Measurements from ENCODE around the gene XCL2.
"Not testable (repeated sequence)": the region's sequence is repeated elsewhere in the genome, so short reads cannot be mapped to it uniquely, and the experiment has no call there.

Gene XCL2

DNA sequence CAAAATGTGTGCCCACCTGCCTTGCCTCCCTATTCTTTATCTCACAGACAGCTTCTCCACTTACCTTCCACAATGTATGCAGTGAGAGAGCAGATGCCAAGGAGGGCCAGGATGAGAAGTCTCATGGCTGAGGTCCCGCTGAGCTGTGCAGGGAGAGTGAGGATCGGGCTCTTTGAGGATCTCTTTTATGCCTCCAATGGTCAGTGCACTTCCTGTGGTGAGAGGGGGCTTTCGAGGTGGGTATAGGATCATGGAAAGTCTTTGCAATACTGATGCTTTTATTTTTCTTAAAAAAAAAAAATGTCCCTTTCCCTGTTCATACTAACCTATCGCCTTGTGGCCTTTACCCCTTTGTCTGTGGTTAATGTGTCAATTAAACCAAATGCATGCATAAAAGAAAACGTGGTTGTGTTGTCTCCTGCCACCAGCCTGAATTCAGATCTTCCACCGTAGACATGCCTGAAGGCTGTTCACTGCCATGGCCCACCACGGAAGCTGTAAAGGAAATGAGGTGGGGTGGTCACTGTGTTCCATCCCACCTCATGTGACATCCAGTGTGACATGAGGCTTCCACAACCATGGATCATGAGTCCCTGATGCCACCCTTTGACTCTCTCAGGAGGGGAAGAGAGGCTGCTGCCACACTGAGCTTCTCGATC is at the start of gene XCL2:
TSS of gene XCL2 (minus strand) at position 158 of the 659 bp plus-strand sequence. CDS start at position 125, 33 bp downstream.
- not testable (repeated sequence) for H3K27ac Mint-ChIP-seq, H3K36me3 Mint-ChIP-seq, H3K27me3 Mint-ChIP-seq, H3K9me3 Mint-ChIP-seq
- Mint-ChIP-seq H3K4me3 (peak within 1 kb of the TSS; percentile 61), H3K4me1 (peaks cover 19% of the 10 kb centered on the region)

- Mint-ChIP-seq H3K4me1 (no peaks in the 10 kb centered on the region), H3K27me3 (no peaks in the 10 kb centered on the region), H3K27ac (no peak overlapping the region), H3K9me3 (no peaks in the 10 kb centered on the region), H3K4me3 (no peak overlapping the region), H3K36me3 (peaks cover 2% of the 10 kb centered on the region)
Observed at GRCh38 chr1:168591641-168592250, 47.9 kb upstream of the XCL2 start.

DNA sequence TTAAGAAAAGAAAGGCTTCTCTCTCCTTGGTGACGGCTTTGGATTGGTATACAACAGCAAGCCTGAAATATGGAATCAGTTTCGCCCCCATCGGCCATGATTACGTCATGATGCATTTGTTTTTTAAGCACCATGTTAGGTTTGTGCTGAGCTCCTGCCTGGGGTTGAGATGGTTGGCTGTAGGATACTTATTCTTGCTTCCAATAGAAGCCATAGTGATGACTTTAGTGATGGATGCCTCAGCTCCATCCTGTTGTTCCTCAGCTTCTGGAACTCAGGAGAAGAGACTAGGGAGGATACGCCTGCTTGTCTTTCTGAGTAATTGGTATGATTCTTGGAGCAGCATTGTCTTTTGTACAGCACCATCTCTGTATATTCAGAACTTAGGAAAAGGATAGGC is 47.3 kb upstream of the XCL2 start:
- no peaks in the 10 kb centered on the region for H3K27me3 Mint-ChIP-seq
- no peak overlapping the region for H3K4me3 Mint-ChIP-seq

GRCh38 chr1:168589167-168589566 is 45.4 kb upstream of the XCL2 start:
- Mint-ChIP-seq H3K4me1 (no peaks in the 10 kb centered on the region), H3K36me3 (peaks cover 2% of the 10 kb centered on the region), H3K27ac (no peak overlapping the region), H3K9me3 (no peaks in the 10 kb centered on the region), H3K4me3 (no peak overlapping the region), H3K27me3 (no peaks in the 10 kb centered on the region)

More for the DNA sequence above, 47.3 kb upstream of the XCL2 start:
- no peaks in the 10 kb centered on the region for H3K4me1 Mint-ChIP-seq
- H3K36me3 Mint-ChIP-seq, result peaks cover 2% of the 10 kb centered on the region
- H3K9me3 Mint-ChIP-seq, result no peaks in the 10 kb centered on the region
- no peak overlapping the region for H3K27ac Mint-ChIP-seq

DNA sequence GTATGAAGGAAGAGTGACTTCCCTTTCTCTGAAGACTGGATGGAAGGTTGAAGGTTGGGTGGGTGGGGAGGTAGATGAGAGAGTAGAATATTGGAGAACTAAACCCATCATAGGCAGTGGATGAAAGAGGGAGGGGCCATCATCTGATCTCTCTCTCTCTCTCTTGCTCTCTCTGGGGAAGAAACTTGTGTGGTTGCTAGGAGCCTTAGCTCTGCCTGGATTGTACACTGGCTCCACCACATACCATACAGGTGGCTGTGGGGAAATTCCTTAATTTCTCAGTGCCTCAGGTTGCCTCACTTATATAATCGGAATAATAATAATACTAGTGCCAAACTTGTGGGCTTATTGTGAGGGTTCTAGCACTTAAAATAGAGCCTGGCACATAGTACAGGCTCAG is 42.1 kb upstream of the XCL2 start:
- H3K36me3 Mint-ChIP-seq, result peaks cover 2% of the 10 kb centered on the region
- H3K27ac Mint-ChIP-seq, result no peak overlapping the region
- no peaks in the 10 kb centered on the region for H3K9me3 Mint-ChIP-seq
- no peak overlapping the region for H3K4me3 Mint-ChIP-seq
- no peaks in the 10 kb centered on the region for H3K27me3 Mint-ChIP-seq
- H3K4me1 Mint-ChIP-seq, result no peaks in the 10 kb centered on the region

GRCh38 chr1:168585191-168585590 is 41.4 kb upstream of the XCL2 start:
- Mint-ChIP-seq H3K27me3 (no peaks in the 10 kb centered on the region), H3K4me3 (no peak overlapping the region), H3K4me1 (no peaks in the 10 kb centered on the region), H3K27ac (no peak overlapping the region), H3K36me3 (peaks cover 2% of the 10 kb centered on the region), H3K9me3 (no peaks in the 10 kb centered on the region)

- Mint-ChIP-seq H3K9me3 (no peaks in the 10 kb centered on the region), H3K4me3 (no peak overlapping the region), H3K36me3 (peaks cover 2% of the 10 kb centered on the region), H3K27ac (no peak overlapping the region), H3K27me3 (no peaks in the 10 kb centered on the region), H3K4me1 (no peaks in the 10 kb centered on the region)
Observed at GRCh38 chr1:168583571-168583970, 39.8 kb upstream of the XCL2 start.

- Mint-ChIP-seq H3K9me3 (no peaks in the 10 kb centered on the region), H3K27me3 (no peaks in the 10 kb centered on the region), H3K4me3 (no peak overlapping the region), H3K4me1 (no peaks in the 10 kb centered on the region), H3K36me3 (peaks cover 2% of the 10 kb centered on the region), H3K27ac (no peak overlapping the region)
Observed at GRCh38 chr1:168582688-168583336, 39.0 kb upstream of the XCL2 start.

- no peaks in the 10 kb centered on the region for H3K27me3 Mint-ChIP-seq
- H3K27ac Mint-ChIP-seq, result no peak overlapping the region
- H3K4me1 Mint-ChIP-seq, result no peaks in the 10 kb centered on the region
- H3K4me3 Mint-ChIP-seq, result no peak overlapping the region
- H3K9me3 Mint-ChIP-seq, result no peaks in the 10 kb centered on the region
- no peaks in the 10 kb centered on the region for H3K36me3 Mint-ChIP-seq
Observed at GRCh38 chr1:168581817-168582572, 38.2 kb upstream of the XCL2 start.

GRCh38 chr1:168580991-168581390 is 37.2 kb upstream of the XCL2 start:
- not testable (repeated sequence) for H3K9me3 Mint-ChIP-seq

DNA sequence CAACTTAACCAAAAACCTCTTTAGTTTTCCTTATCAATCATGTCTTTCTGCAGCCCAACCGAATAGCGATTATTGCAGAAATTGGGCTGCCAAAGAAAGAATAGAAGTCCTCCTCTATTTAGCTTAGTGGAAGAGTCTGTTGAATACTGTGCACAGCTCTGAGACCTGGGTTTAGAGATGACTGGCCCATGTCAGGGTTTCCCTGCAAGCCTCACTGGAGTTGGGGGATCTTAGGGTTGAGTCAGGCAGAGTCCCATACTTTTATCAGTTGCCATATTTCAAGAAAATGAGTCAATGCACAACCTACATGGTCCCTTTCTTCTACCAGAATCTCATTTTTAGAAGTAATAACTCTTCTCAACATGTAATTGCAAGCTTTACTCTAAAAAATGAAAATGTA is 36.5 kb upstream of the XCL2 start:
- not testable (repeated sequence) for H3K9me3 Mint-ChIP-seq, H3K4me3 Mint-ChIP-seq, H3K4me1 Mint-ChIP-seq, H3K36me3 Mint-ChIP-seq, H3K27ac Mint-ChIP-seq, H3K27me3 Mint-ChIP-seq

More at GRCh38 chr1:168580991-168581390, 37.2 kb upstream of the XCL2 start:
- not testable (repeated sequence) for H3K27me3 Mint-ChIP-seq, H3K4me1 Mint-ChIP-seq, H3K27ac Mint-ChIP-seq, H3K36me3 Mint-ChIP-seq, H3K4me3 Mint-ChIP-seq

GRCh38 chr1:168578531-168579185 is 34.9 kb upstream of the XCL2 start:
- H3K36me3 Mint-ChIP-seq, H3K4me3 Mint-ChIP-seq, H3K4me1 Mint-ChIP-seq, H3K27me3 Mint-ChIP-seq, H3K27ac Mint-ChIP-seq, H3K9me3 Mint-ChIP-seq: not testable (repeated sequence)

GRCh38 chr1:168576245-168576688 is 32.5 kb upstream of the XCL2 start, which contains the start of gene XCL1:
TSS of gene XCL1 (plus strand) at chr1:168576605. CDS start at chr1:168576638, 33 bp downstream.
- not testable (repeated sequence) for H3K27me3 Mint-ChIP-seq, H3K36me3 Mint-ChIP-seq, H3K9me3 Mint-ChIP-seq, H3K27ac Mint-ChIP-seq, H3K4me3 Mint-ChIP-seq, H3K4me1 Mint-ChIP-seq

DNA sequence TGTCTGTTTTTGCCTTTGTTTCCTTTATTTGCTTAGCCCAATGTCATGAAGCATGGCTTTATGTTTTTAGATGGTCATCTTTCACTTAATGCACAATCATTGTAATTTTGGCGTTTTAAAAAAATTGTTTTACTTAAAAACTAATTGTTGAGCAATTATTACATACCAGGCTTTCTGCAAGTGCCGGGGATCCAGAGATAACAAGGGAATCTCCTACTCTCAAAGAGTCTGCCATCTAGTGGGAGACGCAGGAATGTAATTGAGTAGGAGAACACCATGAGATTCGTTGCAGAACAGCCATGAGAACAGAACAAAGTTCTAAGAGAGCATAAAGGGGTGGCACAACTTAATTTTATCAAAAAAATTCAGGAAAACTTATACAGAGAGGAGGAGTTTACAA is 30.4 kb upstream of the XCL2 start:
- H3K4me3 Mint-ChIP-seq, H3K27me3 Mint-ChIP-seq, H3K36me3 Mint-ChIP-seq, H3K4me1 Mint-ChIP-seq, H3K27ac Mint-ChIP-seq, H3K9me3 Mint-ChIP-seq: not testable (repeated sequence)

GRCh38 chr1:168572633-168573032 is 28.8 kb upstream of the XCL2 start:
- no peak overlapping the region for H3K4me3 Mint-ChIP-seq

More at GRCh38 chr1:168572633-168573032, 28.8 kb upstream of the XCL2 start:
- Mint-ChIP-seq H3K9me3 (no peaks in the 10 kb centered on the region), H3K27ac (no peak overlapping the region), H3K27me3 (no peaks in the 10 kb centered on the region), H3K4me1 (peaks cover 7% of the 10 kb centered on the region), H3K36me3 (no peaks in the 10 kb centered on the region)

All from activated naive CD4-positive, alpha-beta T cell treated with anti-CD3 and anti-CD28 coated beads, Interleukin-2, amount 50 U/mL, for 24 hours (primary cell).